H1 (cell line): ENCODE results near the gene TNFRSF14. TPM values are rescaled to one million over a fixed set of nuclear protein-coding genes. Genes with fewer than 3 reads are reported as not detected.

Experiments used
- CTCF ChIA-PET: fragments of 300-600 bp; sonication (Branson Sonifier 250); formaldehyde crosslinking; loops from one replicate; lab custom pipeline; 2021; ENCODE audit not compliant: partially characterized antibody; lab: Charles Lee
- POLR2A ChIA-PET: fragments of 300-600 bp; sonication (Branson Sonifier 250); formaldehyde crosslinking; loops from one replicate; lab custom pipeline; 2021; ENCODE audit warnings: inconsistent platforms; ENCODE audit not compliant: partially characterized antibody; lab: Charles Lee
- DNase-seq, 2 experiments: peaks; one replicate each; pipeline versions ENCODE4 v3.0.0 to v3.0.0-alpha.2; 2010 to 2022; ENCODE audit warnings: low spot score in 2 of 2, low read depth in 1 of 2, mixed read lengths in 1 of 2
- FAIRE-seq: peaks from 2 replicates; lab custom pipeline; 2011; peaks lifted over from hg19 to GRCh38; lab: Jason Lieb, UNC
- H2AFZ ChIP-seq: 2 replicates; pipeline ENCODE4 v1.8.1; 2012; ENCODE audit warnings: low read length, inconsistent platforms
- H2AK5ac ChIP-seq: 2 replicates; pipeline ENCODE4 v1.6.1; 2013; ENCODE audit warnings: low read depth, low read length
- H2BK120ac ChIP-seq: replicated peaks from 2 replicates; pipeline ENCODE3; 2013; ENCODE audit warnings: low read depth, low read length, inconsistent platforms
- H2BK12ac ChIP-seq: 2 replicates; pipeline ENCODE4 v1.6.1; 2013; ENCODE audit warnings: low read depth, low read length
- H2BK15ac ChIP-seq: 2 replicates; pipeline ENCODE4 v1.6.1; 2013; ENCODE audit warnings: low read length
- H2BK20ac ChIP-seq: 2 replicates; pipeline ENCODE4 v1.6.1; 2013; ENCODE audit warnings: low read length
- H2BK5ac ChIP-seq: 2 replicates; pipeline ENCODE4 v1.6.1; 2013; ENCODE audit warnings: low read depth, low read length
- H3K14ac ChIP-seq: 2 replicates; pipeline ENCODE4 v1.6.1; 2013; ENCODE audit warnings: inconsistent platforms; ENCODE audit not compliant: insufficient read length
- H3K18ac ChIP-seq: 2 replicates; pipeline ENCODE4 v1.6.1; 2013; ENCODE audit warnings: low read length; ENCODE audit errors: extremely low read depth
- H3K23ac ChIP-seq: 2 replicates; pipeline ENCODE4 v1.6.1; 2013; ENCODE audit warnings: inconsistent platforms; ENCODE audit not compliant: insufficient read length
- H3K23me2 ChIP-seq: 2 replicates; pipeline ENCODE4 v1.6.1; 2013; ENCODE audit warnings: low read depth, low read length
- H3K27ac ChIP-seq: 2 replicates; pipeline ENCODE4 v1.6.1; 2011; ENCODE audit warnings: low read depth, low read length, inconsistent platforms
- H3K27me3 ChIP-seq, 4 experiments: replicated peaks in 1 of 4; 1 replicate in 1 of 4; 2 replicates in 3 of 4; pipeline versions ENCODE4 v1.6.1 to v1.8.1; 2011 to 2013; ENCODE audit warnings: low read length in 3 of 4, mild to moderate bottlenecking in 3 of 4, inconsistent platforms in 2 of 4, mixed read lengths in 2 of 4, moderate library complexity in 1 of 4; ENCODE audit not compliant: control insufficient read depth in 3 of 4, insufficient read depth in 3 of 4; ENCODE audit errors: extremely low read depth in 1 of 4
- H3K36me3 ChIP-seq, 4 experiments: 2 replicates each; pipeline versions ENCODE4 v1.6.1 to v1.8.1; 2011 to 2013; ENCODE audit warnings: mild to moderate bottlenecking in 4 of 4, low read length in 3 of 4, moderate library complexity in 2 of 4, control low read depth in 1 of 4, inconsistent platforms in 1 of 4; ENCODE audit not compliant: insufficient read depth in 4 of 4, control insufficient read depth in 2 of 4
- H3K4ac ChIP-seq: replicated peaks from 2 replicates; pipeline ENCODE3; 2013; ENCODE audit warnings: low read length, low read depth, mixed read lengths, inconsistent platforms; ENCODE audit not compliant: insufficient read length
- H3K4me1 ChIP-seq, 4 experiments: replicated peaks in 1 of 4; 1 replicate in 1 of 4; 2 replicates in 3 of 4; pipeline versions ENCODE4 v1.6.1 to v1.8.1; 2011 to 2013; ENCODE audit warnings: low read length in 3 of 4, inconsistent platforms in 2 of 4, mixed read lengths in 1 of 4; ENCODE audit not compliant: insufficient read depth in 4 of 4, control insufficient read depth in 3 of 4
- H3K4me2 ChIP-seq, 2 experiments: 2 replicates each; pipeline versions ENCODE4 v1.6.1 to v1.8.1; 2011 to 2013; ENCODE audit warnings: low read depth in 2 of 2, low read length in 2 of 2, control low read depth in 1 of 2, inconsistent platforms in 1 of 2, mild to moderate bottlenecking in 1 of 2; ENCODE audit not compliant: insufficient read depth in 1 of 2
- H3K4me3 ChIP-seq, 4 experiments: fragments of 200-600, 300-600 bp in 1 of 4; sonication (generic), shearing (Covaris generic), sonication (Bioruptor Twin) in 1 of 4; 2 replicates each; pipeline versions ENCODE4 v1.5.1 to v1.8.1; 2011 to 2016; ENCODE audit warnings: low read length in 4 of 4, low read depth in 3 of 4, control low read depth in 2 of 4, inconsistent platforms in 2 of 4, mild to moderate bottlenecking in 2 of 4, mixed read lengths in 1 of 4, moderate library complexity in 1 of 4; ENCODE audit not compliant: insufficient read depth in 2 of 4; ENCODE audit errors: extremely low read depth in 1 of 4
- H3K56ac ChIP-seq: replicated peaks from 2 replicates; pipeline ENCODE3; 2013; ENCODE audit warnings: low read depth, mild to moderate bottlenecking, mixed read lengths, low read length, inconsistent platforms; ENCODE audit not compliant: insufficient read length
- H3K79me1 ChIP-seq: 2 replicates; pipeline ENCODE4 v1.6.1; 2013; ENCODE audit warnings: low read depth, low read length, control low read depth
- H3K79me2 ChIP-seq, 2 experiments: 2 replicates each; pipeline versions ENCODE4 v1.6.1 to v1.8.1; 2012 to 2013; ENCODE audit warnings: low read length in 2 of 2, mild to moderate bottlenecking in 2 of 2, inconsistent platforms in 1 of 2; ENCODE audit not compliant: insufficient read depth in 2 of 2, control insufficient read depth in 1 of 2
- H3K9ac ChIP-seq, 4 experiments: replicated peaks in 1 of 4; 1 replicate in 1 of 4; 2 replicates in 3 of 4; pipeline versions ENCODE4 v1.6.1 to v1.8.1; 2011 to 2013; ENCODE audit warnings: low read depth in 3 of 4, low read length in 3 of 4, control low read depth in 2 of 4, mild to moderate bottlenecking in 2 of 4, moderate library complexity in 2 of 4, inconsistent platforms in 1 of 4; ENCODE audit errors: extremely low read depth in 1 of 4
- H3K9me3 ChIP-seq, 2 experiments: 2 replicates each; pipeline versions ENCODE4 v1.6.1 to v1.8.1; 2012 to 2013; ENCODE audit warnings: mild to moderate bottlenecking in 2 of 2, moderate library complexity in 2 of 2, control low read depth in 1 of 2, inconsistent platforms in 1 of 2, low read depth in 1 of 2, low read length in 1 of 2, mixed read lengths in 1 of 2; ENCODE audit not compliant: insufficient read depth in 2 of 2
- H4K20me1 ChIP-seq, 2 experiments: replicated peaks in 1 of 2; 2 replicates each; pipeline versions ENCODE3 to v1.8.1; 2011 to 2013; ENCODE audit warnings: inconsistent platforms in 2 of 2, low read length in 2 of 2, mild to moderate bottlenecking in 1 of 2; ENCODE audit not compliant: insufficient read depth in 2 of 2, control insufficient read depth in 1 of 2
- H4K5ac ChIP-seq: 2 replicates; pipeline ENCODE4 v1.6.1; 2013; ENCODE audit warnings: low read length, low read depth, mixed read lengths, inconsistent platforms; ENCODE audit not compliant: insufficient read length
- H4K8ac ChIP-seq: 2 replicates; pipeline ENCODE4 v1.8.0; 2013; ENCODE audit warnings: mild to moderate bottlenecking, moderate library complexity, low read length, inconsistent platforms; ENCODE audit not compliant: insufficient read depth; ENCODE audit errors: extremely low read depth
- H4K91ac ChIP-seq: replicated peaks from 2 replicates; pipeline ENCODE3; 2013; ENCODE audit warnings: low read length, mixed read lengths, inconsistent platforms; ENCODE audit not compliant: insufficient read length
- BRCA1 ChIP-seq: IDR thresholded peaks from 2 replicates; pipeline ENCODE4 v1.6.1; 2012; ENCODE audit warnings: low read depth, low read length, improper control_type of control experiment
- CBX5 ChIP-seq: fragments of 300-800, 300-1000 bp; sonication (generic); IDR thresholded peaks from 2 replicates; pipeline ENCODE4 v1.7.1; 2016; ENCODE audit warnings: antibody characterized with exemption, low read length, low read depth
- EP300 ChIP-seq, 2 experiments: IDR thresholded peaks; 1 replicate in 1 of 2; 2 replicates in 1 of 2; pipeline ENCODE4 v1.6.1; 2011 to 2012; ENCODE audit warnings: low read depth in 2 of 2, low read length in 2 of 2, mild to moderate bottlenecking in 2 of 2, borderline replicate concordance in 1 of 2, inconsistent platforms in 1 of 2, moderate library complexity in 1 of 2
- HDAC2 ChIP-seq, 2 experiments: fragments of 300-600 bp in 1 of 2; sonication (generic) in 1 of 2; IDR thresholded peaks; 2 replicates each; pipeline ENCODE4 v1.6.1; 2011 to 2012; ENCODE audit warnings: low read depth in 2 of 2, low read length in 2 of 2, mild to moderate bottlenecking in 2 of 2, moderate library complexity in 2 of 2, borderline replicate concordance in 1 of 2, inconsistent platforms in 1 of 2
- JUND ChIP-seq: IDR thresholded peaks from 2 replicates; pipeline ENCODE4 v1.6.1; 2011; ENCODE audit warnings: mild to moderate bottlenecking, improper control_type of control experiment, low read length
- POLR2A ChIP-seq, 2 experiments: IDR thresholded peaks; 1 replicate in 1 of 2; 2 replicates in 1 of 2; pipeline ENCODE4 v1.6.1; 2011; ENCODE audit warnings: low read depth in 2 of 2, low read length in 2 of 2, mild to moderate bottlenecking in 2 of 2; ENCODE audit errors: control extremely low read depth in 1 of 2
- WGBS, 2 experiments: shearing (Covaris generic) in 1 of 2; methylation state at CpG; one replicate each; pipeline versions ENCODE4 v1.1.6 to v1.1.7; 2013 to 2015; ENCODE audit warnings: low lambda C conversion rate in 2 of 2, mixed read lengths in 2 of 2, inconsistent platforms in 1 of 2, low coverage in 1 of 2, missing lambda C conversion rate in 1 of 2; ENCODE audit not compliant: insufficient replicate concordance in 2 of 2, insufficient coverage in 1 of 2, insufficient read length in 1 of 2; ENCODE audit errors: extremely low coverage in 1 of 2, missing lambda C conversion rate in 1 of 2; 5-methylcytosine and 5-hydroxymethylcytosine counted together
- polyA plus RNA-seq, 7 experiments: library from polyadenylated mRNA; depleted of rRNA in 3 of 7; stranded (reverse) in 5 of 7; unstranded in 2 of 7; fragments of >200 nt in 5 of 7; fragments of 200-250 nt in 2 of 7; gene quantifications; 1 replicate in 5 of 7; 2 replicates in 1 of 7; 4 replicates in 1 of 7; pipeline versions ENCODE4 v1.2.1 to v1.2.3, GENCODE V29; 2011 to 2013; ENCODE audit warnings: missing spikeins in 2 of 7, mixed read lengths in 2 of 7
- total RNA-seq: library from RNA; stranded (reverse); fragmentation: NEBNext Ultra II Directional; extraction: Animal tissue kit (Norgen Biotek cat#: 25700); gene quantifications from 2 replicates; pipeline ENCODE4 v1.2.1, GENCODE V29; 2021

Gene TNFRSF14
- total and polyA plus RNA-seq, 2 of the 8 experiments (the other 6 are each of a cell fraction or from before 2014, with no cell fraction given), result 0.36 to 0.50 TPM

DNA sequence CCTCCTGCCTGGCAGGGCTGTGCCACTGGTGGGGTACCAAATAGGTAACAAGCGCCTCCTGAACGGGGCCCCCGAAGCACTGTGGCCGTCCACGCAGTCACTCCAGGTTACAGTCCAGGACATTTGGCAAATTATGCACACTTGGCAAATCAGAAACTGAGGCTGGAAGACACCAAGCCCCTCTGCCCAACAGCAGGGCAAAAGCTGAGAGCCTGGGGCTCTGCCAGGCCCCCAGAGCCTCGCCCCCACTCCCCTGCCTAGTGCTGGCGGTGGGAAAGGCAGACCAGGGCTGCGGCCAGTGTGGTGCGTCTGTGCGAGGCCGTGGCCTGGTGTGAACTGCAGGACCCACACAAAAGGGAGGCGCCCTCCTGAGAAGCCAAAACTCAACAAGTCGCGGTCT, 39.2 kb upstream of the TNFRSF14 start:
- CTCF ChIA-PET, result interaction anchor here (0.8 to 2.8 kb wide), 2 partner anchors 86 to 901 kb away, joined by 3 to 6 read pairs; no protein-coding TSS in a partner anchor
- Histone ChIP-seq H2BK20ac (no peak overlapping the region), H3K79me1 (peaks cover 4% of the 10 kb centered on the region), H3K9ac (no peak overlapping the region), H3K9me3 (no peaks in the 10 kb centered on the region), H2BK5ac (no peak overlapping the region), H3K27me3 (no peaks in the 10 kb centered on the region), H3K4me3 (no peak overlapping the region), H2BK15ac (no peak overlapping the region), H2BK12ac (no peak overlapping the region), H3K4ac (no peak overlapping the region), H3K14ac (no peak overlapping the region), H2BK120ac (no peak overlapping the region), H3K4me2 (no peak overlapping the region), H4K8ac (no peak overlapping the region), H4K5ac (no peak overlapping the region), H3K79me2 (peaks cover 0 to 3% of the 10 kb centered on the region in 2 experiments; a peak in 1 of 4 replicates), H2AK5ac (no peak overlapping the region), H2AFZ (no peak overlapping the region), H3K4me1 (no peaks in the 10 kb centered on the region; a peak in 1 of 7 replicates), H3K56ac (no peak overlapping the region), H3K18ac (no peak overlapping the region), H3K23me2 (no peaks in the 10 kb centered on the region), H3K36me3 (peaks cover 18 to 64% (median 42%) of the 10 kb centered on the region in 4 experiments; a peak in 7 of 8 replicates), H4K91ac (no peak overlapping the region), H3K27ac (no peak overlapping the region), H3K23ac (no peak overlapping the region), H4K20me1 (peaks cover 4 to 19% of the 10 kb centered on the region in 2 experiments)
- POLR2A ChIA-PET, result interaction anchor here (0.7 kb wide), 1 partner anchor 15 kb away, joined by 3 read pairs; no protein-coding TSS in a partner anchor
- FAIRE-seq, result no peak
- TF ChIP-seq BRCA1 (no peak), EP300 (IDR thresholded peaks at IDR 0.05; ENCODE audit: borderline replicate concordance in 1 of 2, low read depth in 2 of 2, low read length in 2 of 2) (no peak), JUND (no peak), POLR2A (IDR thresholded peaks at IDR 0.05; ENCODE audit: control extremely low read depth in 1 of 2, low read depth in 2 of 2, low read length in 2 of 2) (no peak), CBX5 (no peak), HDAC2 (IDR thresholded peaks at IDR 0.05; ENCODE audit: borderline replicate concordance in 1 of 2, low read depth in 2 of 2, low read length in 2 of 2) (no peak)
- 95% methylated on average over 12 of the region's 14 CpGs; no CpG with 5 or more reads in 1 of the 2 experiments for WGBS, 2 experiments
- no peak for DNase-seq
